GM12878 (cell line): ENCODE measurements around the gene MRPL53. TPM values are rescaled to one million over a fixed set of nuclear protein-coding genes. Genes with fewer than 3 reads are reported as not detected.
A peak's percentile ranks its signal among the peaks of the same experiment; 100 is the strongest.
"Not testable (repeated sequence)": the region's sequence is repeated elsewhere in the genome, so short reads cannot be mapped to it uniquely, and the experiment has no call there.

Source experiments
- ATAC-seq: fragments of 200-7000 bp; cut with Tn5 transposase; 3 replicates; pipeline ENCODE4 v1.9.1; 2020; ENCODE audit warnings: mild to moderate bottlenecking, moderate library complexity
- BruUV-seq: library from RNA; stranded (reverse); fragments of 400-500 nt; replicated peaks from 2 replicates; lab custom pipeline; 2021; lab: Mats Ljungman, UMichigan
- CTCF ChIA-PET: fragments of 300-600 bp; sonication (Branson Sonifier 250); formaldehyde crosslinking; extraction: SDS; loops from one replicate; lab custom pipeline; 2021; ENCODE audit warnings: inconsistent platforms; lab: Yijun Ruan, JAX
- POLR2A ChIA-PET: fragments of 350-600 bp; formaldehyde crosslinking; extraction: SDS; loops from one replicate; lab custom pipeline; 2021; ENCODE audit warnings: inconsistent platforms; lab: Charles Lee
- RAD21 ChIA-PET: fragments of 300-600 bp; sonication (Branson Sonifier 250); formaldehyde crosslinking; loops from one replicate; lab custom pipeline; 2023; ENCODE audit warnings: antibody characterized with exemption; ENCODE audit not compliant: unreplicated experiment; lab: Charles Lee
- SMC1A ChIA-PET: fragments of 300-600 bp; sonication (Branson Sonifier 250); formaldehyde crosslinking; loops from one replicate; lab custom pipeline; 2023; ENCODE audit not compliant: unreplicated experiment, uncharacterized antibody; lab: Charles Lee
- DNase-seq: peaks from one replicate; pipeline ENCODE4 v3.0.0-alpha.2; 2011; ENCODE audit warnings: low read depth, low spot score
- FAIRE-seq: peaks from 3 replicates; lab custom pipeline; 2011; peaks lifted over from hg19 to GRCh38; lab: Jason Lieb, UNC
- H2AFZ ChIP-seq: 2 replicates; pipeline ENCODE4 v1.6.0; 2011; ENCODE audit warnings: low read depth, low read length, control low read depth; ENCODE audit not compliant: control insufficient read depth
- H3K27ac ChIP-seq: 2 replicates; pipeline ENCODE4 v1.5.1; 2011; ENCODE audit warnings: control low read depth; ENCODE audit not compliant: control insufficient read depth, insufficient read depth
- H3K27me3 ChIP-seq, 2 experiments: replicated peaks in 1 of 2; 2 replicates each; pipeline versions ENCODE4 v1.6.0 to v1.6.1; 2011; ENCODE audit warnings: low read length in 1 of 2; ENCODE audit not compliant: control insufficient read depth in 2 of 2, insufficient read depth in 2 of 2
- H3K36me3 ChIP-seq, 2 experiments: 2 replicates each; pipeline ENCODE4 v1.5.1; 2011; ENCODE audit warnings: low read length in 1 of 2; ENCODE audit not compliant: control insufficient read depth in 2 of 2, insufficient read depth in 2 of 2
- H3K4me1 ChIP-seq: 2 replicates; pipeline ENCODE4 v1.6.1; 2011; ENCODE audit warnings: mild to moderate bottlenecking, low read length, moderate library complexity, mixed read lengths; ENCODE audit not compliant: control insufficient read depth, insufficient read depth
- H3K4me2 ChIP-seq: 2 replicates; pipeline ENCODE4 v1.6.0; 2011; ENCODE audit warnings: control low read depth; ENCODE audit not compliant: control insufficient read depth, insufficient read depth
- H3K4me3 ChIP-seq: fragments of 200-600 bp; sonication (generic); 2 replicates; pipeline ENCODE4 v1.5.1; 2016
- H3K79me2 ChIP-seq: 2 replicates; pipeline ENCODE4 v1.6.0; 2011; ENCODE audit warnings: low read length; ENCODE audit not compliant: control insufficient read depth, insufficient read depth
- H3K9ac ChIP-seq: 2 replicates; pipeline ENCODE4 v1.8.0; 2011; ENCODE audit warnings: low read length, control low read depth, mixed read lengths; ENCODE audit not compliant: control insufficient read depth, insufficient read depth
- H3K9me3 ChIP-seq: replicated peaks from 3 replicates; pipeline ENCODE4 v1.5.1; 2011; ENCODE audit warnings: mild to moderate bottlenecking, low read length; ENCODE audit not compliant: control insufficient read depth, insufficient read depth
- H4K20me1 ChIP-seq: 2 replicates; pipeline ENCODE4 v1.6.0; 2011; ENCODE audit not compliant: control insufficient read depth, insufficient read depth
- EED ChIP-seq: sonication (generic); IDR thresholded peaks from 2 replicates; pipeline ENCODE4 v1.6.1; 2016; ENCODE audit warnings: antibody characterized with exemption, low read depth
- HCFC1 ChIP-seq: fragments of 150-350 bp; IDR thresholded peaks from 2 replicates; pipeline ENCODE4 v1.6.1; 2014; ENCODE audit warnings: low read length
- IKZF2 ChIP-seq, 2 experiments: fragments of 450-650 bp; IDR thresholded peaks; 2 replicates each; pipeline ENCODE4 v1.6.1; 2017; ENCODE audit warnings: mild to moderate bottlenecking in 2 of 2, moderate library complexity in 2 of 2
- KLF5 ChIP-seq: fragments of 450-650 bp; IDR thresholded peaks from 2 replicates; pipeline ENCODE4 v1.6.1; 2014; ENCODE audit warnings: mild to moderate bottlenecking; ENCODE audit not compliant: partially characterized antibody
- RBBP5 ChIP-seq: fragments of 200-600 bp; sonication (generic); conservative IDR thresholded peaks from 2 replicates; pipeline ENCODE4 v1.6.1; 2016
- SREBF1 ChIP-seq: IDR thresholded peaks from 2 replicates; pipeline ENCODE4 v1.6.1; 2012; ENCODE audit warnings: mild to moderate bottlenecking, low read length
- STAT1 ChIP-seq: fragments of 450-650 bp; conservative IDR thresholded peaks from 2 replicates; pipeline ENCODE4 v1.6.1; 2014; ENCODE audit warnings: antibody characterized with exemption, mild to moderate bottlenecking
- ZNF217 ChIP-seq: fragments of 450-650 bp; IDR thresholded peaks from 2 replicates; pipeline ENCODE4 v1.6.1; 2017; ENCODE audit warnings: antibody characterized with exemption, mild to moderate bottlenecking
- WGBS: methylation state at CpG from one replicate; pipeline ENCODE4 v1.1.6; 2016; ENCODE audit warnings: low lambda C conversion rate; ENCODE audit not compliant: insufficient replicate concordance, insufficient coverage; ENCODE audit errors: missing lambda C conversion rate; 5-methylcytosine and 5-hydroxymethylcytosine counted together
- in situ Hi-C: fragments of 300-500 bp; cut with MboI; formaldehyde crosslinking; loops from 9 replicates; pipeline ENCODE4 v1.14.3; 2018; ENCODE audit warnings: mixed read lengths
- intact Hi-C: fragments of 100-400 bp; cut with micrococcal nuclease; formaldehyde crosslinking; loops from one replicate; pipeline ENCODE4 v1.14.2; 2022; ENCODE audit not compliant: unreplicated experiment
- polyA plus RNA-seq, 11 experiments: library from polyadenylated mRNA; depleted of rRNA in 4 of 11; unstranded in 6 of 11; stranded (reverse) in 5 of 11; fragments of >200 nt; fragmentation: Nextera tagmentation in 4 of 11; fragmentation: Illumina TruSeq in 1 of 11; extraction: Ambion mirVana in 4 of 11; extraction: Trizol in 1 of 11; gene quantifications; 1 replicate in 1 of 11; 2 replicates in 10 of 11; pipeline versions ENCODE4 v1.2.1 to v1.2.3, GENCODE V29; 2011 to 2016; ENCODE audit warnings: inconsistent platforms in 2 of 11, missing spikeins in 2 of 11, low read depth in 1 of 11
- total RNA-seq, 4 experiments: library from RNA; depleted of rRNA in 3 of 4; stranded (reverse); fragments of >200 nt in 3 of 4; fragmentation: Illumina TruSeq in 1 of 4; extraction: Trizol in 1 of 4; gene quantifications; 2 replicates each; pipeline versions ENCODE4 v1.2.1 to v1.2.3, GENCODE V29; 2013 to 2021
- TF ChIP-seq, protein P1 (sequence below): fragments of 450-650 bp; IDR thresholded peaks from 2 replicates; pipeline ENCODE4 v1.6.1; 2017; ENCODE audit warnings: mild to moderate bottlenecking, moderate library complexity
- TF ChIP-seq, protein P2 (sequence below): IDR thresholded peaks from 2 replicates; pipeline ENCODE4 v1.6.1; 2012; ENCODE audit warnings: low read depth, low read length, improper control_type of control experiment

The MRPL53 gene
- total and polyA plus RNA-seq, 10 of the 15 experiments (the other 5 are each of a cell fraction or from before 2014, with no cell fraction given) = 15.1 to 167 (median 80.9) TPM

DNA sequence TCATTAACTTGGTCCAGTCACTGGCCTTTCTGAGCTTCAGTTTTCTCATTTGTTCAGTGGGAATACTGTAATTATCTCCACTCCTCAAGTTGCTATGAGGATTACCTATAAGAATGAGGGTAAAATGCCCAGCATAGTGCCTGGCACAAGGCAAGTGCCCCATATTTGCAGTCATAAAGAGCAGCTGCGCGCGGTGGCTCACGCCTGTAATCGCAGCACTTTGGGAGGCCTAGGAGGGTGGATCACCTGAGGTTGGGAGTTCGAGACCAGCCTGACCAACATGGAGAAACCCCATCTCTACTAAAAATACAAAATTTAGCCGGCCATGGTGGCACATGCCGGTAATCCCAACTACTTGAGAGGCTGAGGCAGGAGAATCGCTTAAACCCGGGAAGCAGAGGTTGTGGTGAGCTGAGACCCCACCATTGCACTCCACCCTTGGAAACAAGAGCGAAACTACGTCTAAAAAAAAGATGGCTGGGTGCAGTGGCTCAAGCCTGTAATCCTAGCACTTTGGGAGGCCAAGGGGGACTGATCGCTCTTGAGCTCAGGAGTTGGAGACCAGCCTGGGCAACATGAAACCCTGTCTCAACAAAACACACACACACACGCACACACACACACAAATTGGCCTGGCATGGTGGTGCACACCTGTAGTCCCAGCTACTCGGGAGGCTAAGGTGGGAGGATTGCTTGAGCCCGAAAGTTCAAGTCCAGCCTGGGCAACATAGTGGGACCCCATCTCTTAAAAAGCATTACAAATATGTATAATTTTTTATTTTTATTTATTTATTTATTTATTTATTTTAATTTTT lies 29.8 kb downstream of the MRPL53 start:
- H4K20me1 ChIP-seq, BruUV-seq, H3K27me3 ChIP-seq, intact Hi-C loops, ATAC-seq, DNase-seq, in situ Hi-C loops, H3K79me2 ChIP-seq, H3K9me3 ChIP-seq, RAD21 ChIA-PET, H2AFZ ChIP-seq, H3K4me3 ChIP-seq, H3K9ac ChIP-seq, H3K27ac ChIP-seq, H3K36me3 ChIP-seq, FAIRE-seq: not testable (repeated sequence)
- ChIA-PET POLR2A (interaction anchor here (0.6 to 3.1 kb wide), 2 partner anchors 12 to 18 kb away, joined by 3 to 16 read pairs; partner anchors contain the start of gene INO80B), SMC1A (interaction anchor here (0.9 to 2.0 kb wide), 2 partner anchors 12 to 15 kb away, joined by 4 to 7 read pairs; partner anchors contain the start of genes INO80B and WBP1), CTCF (interaction anchor here (0.7 to 1.7 kb wide), 3 partner anchors 12 to 115 kb away, joined by 3 to 6 read pairs (median 3); partner anchors contain the start of gene INO80B)
- Histone ChIP-seq H3K4me1 (peaks cover 15% of the 10 kb centered on the region), H3K4me2 (peak overlapping the region; percentile 81; the same call in 1 of the 2 replicates)
- WGBS = 89% methylated on average over 16 of the region's 16 CpGs

DNA sequence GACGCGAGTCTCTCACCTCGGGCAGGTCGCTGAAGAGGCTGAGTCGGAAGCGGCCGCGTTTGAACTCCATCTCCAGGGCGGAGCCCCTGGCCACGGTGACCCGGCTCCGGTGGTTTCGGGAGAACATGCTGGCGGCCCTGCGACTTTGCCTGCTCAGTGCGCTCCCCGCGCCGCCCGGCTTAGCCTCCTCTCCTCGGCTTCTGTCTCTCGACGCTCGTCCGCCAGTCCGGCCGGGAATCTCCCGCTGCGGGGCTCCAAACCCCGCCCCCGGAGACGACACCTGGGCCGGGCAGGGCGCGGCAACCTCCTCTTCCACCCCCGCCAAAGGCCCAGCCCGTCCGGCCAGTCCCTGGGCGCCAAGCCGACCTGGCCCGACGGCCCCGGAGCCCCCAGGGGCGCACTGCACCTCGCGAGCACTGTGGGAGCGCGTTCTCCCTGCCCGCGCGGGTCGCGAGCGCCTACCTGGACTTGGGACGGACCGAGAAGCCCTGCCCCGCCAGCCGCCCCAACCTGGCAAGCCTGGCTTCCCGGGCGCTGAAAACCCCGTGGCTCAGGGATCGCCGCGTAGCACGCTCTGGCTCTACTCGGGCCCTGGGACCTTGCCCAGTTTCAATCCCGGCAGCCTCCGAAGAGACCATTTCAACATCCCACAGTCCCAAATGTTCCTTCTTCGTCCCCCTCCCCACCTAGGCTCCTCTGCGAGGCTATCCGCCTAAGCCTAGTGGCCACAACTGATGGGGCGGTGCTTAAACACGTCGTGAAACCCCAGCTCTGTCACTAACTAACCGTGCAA lies 30.6 kb downstream of the MRPL53 start, which contains the start of gene RTKN:
Gene RTKN, minus strand, starts transcription at position 248 of the 793 bp plus-strand sequence. Its CDS starts 121 bp downstream, at position 127.
- no peak within 1 kb of the TSS for H3K4me3 ChIP-seq
- ChIA-PET RAD21 (no interaction called here), POLR2A (interaction anchor here (0.6 to 3.2 kb wide), 3 partner anchors 13 to 18 kb away, joined by 3 to 29 read pairs (median 16); partner anchors contain the start of genes INO80B and WBP1), SMC1A (interaction anchor here (0.9 to 2.0 kb wide), 4 partner anchors 13 to 16 kb away, joined by 3 to 9 read pairs (median 6); partner anchors contain the start of genes INO80B and WBP1), CTCF (interaction anchor here (0.7 to 1.7 kb wide), 3 partner anchors 13 to 114 kb away, joined by 3 to 6 read pairs (median 3); partner anchors contain the start of gene INO80B)
- peaks cover 20% of the 10 kb centered on the region for H3K4me1 ChIP-seq
- ATAC-seq (peak; percentile 27), FAIRE-seq (no peak), DNase-seq (no peak)
- H2AFZ ChIP-seq = peak within 1 kb of the TSS; percentile 89
- H4K20me1 ChIP-seq = no peaks in the 10 kb centered on the region
- no peaks in the 10 kb centered on the region for H3K9me3 ChIP-seq
- peaks cover 2 to 10% of the 10 kb centered on the region in 2 experiments; a peak in 3 of 4 replicates for H3K27me3 ChIP-seq
- BruUV-seq = no TSS peak
- peak within 1 kb of the TSS; percentile 81 for H3K4me2 ChIP-seq
- intact Hi-C loops (no loop called here), in situ Hi-C loops (no loop called here)
- H3K27ac ChIP-seq = no peak within 1 kb of the TSS
- no peaks in the 10 kb centered on the region for H3K36me3 ChIP-seq
- H3K9ac ChIP-seq = peak within 1 kb of the TSS; percentile 62; the same call in 1 of the 2 replicates
- no peaks in the 10 kb centered on the region; the same call in 1 of the 2 replicates for H3K79me2 ChIP-seq
- 36% methylated on average over 75 of the region's 75 CpGs for WGBS
- TF ChIP-seq EED (no peak), HCFC1 (no peak), ZNF217 (no peak), SREBF1 (no peak), RBBP5 (no peak), STAT1 (no peak), IKZF2 (IDR thresholded peaks at IDR 0.05) (no peak; a peak in 1 of 4 replicates), KLF5 (no peak)
- TF ChIP-seq, protein P1, sequence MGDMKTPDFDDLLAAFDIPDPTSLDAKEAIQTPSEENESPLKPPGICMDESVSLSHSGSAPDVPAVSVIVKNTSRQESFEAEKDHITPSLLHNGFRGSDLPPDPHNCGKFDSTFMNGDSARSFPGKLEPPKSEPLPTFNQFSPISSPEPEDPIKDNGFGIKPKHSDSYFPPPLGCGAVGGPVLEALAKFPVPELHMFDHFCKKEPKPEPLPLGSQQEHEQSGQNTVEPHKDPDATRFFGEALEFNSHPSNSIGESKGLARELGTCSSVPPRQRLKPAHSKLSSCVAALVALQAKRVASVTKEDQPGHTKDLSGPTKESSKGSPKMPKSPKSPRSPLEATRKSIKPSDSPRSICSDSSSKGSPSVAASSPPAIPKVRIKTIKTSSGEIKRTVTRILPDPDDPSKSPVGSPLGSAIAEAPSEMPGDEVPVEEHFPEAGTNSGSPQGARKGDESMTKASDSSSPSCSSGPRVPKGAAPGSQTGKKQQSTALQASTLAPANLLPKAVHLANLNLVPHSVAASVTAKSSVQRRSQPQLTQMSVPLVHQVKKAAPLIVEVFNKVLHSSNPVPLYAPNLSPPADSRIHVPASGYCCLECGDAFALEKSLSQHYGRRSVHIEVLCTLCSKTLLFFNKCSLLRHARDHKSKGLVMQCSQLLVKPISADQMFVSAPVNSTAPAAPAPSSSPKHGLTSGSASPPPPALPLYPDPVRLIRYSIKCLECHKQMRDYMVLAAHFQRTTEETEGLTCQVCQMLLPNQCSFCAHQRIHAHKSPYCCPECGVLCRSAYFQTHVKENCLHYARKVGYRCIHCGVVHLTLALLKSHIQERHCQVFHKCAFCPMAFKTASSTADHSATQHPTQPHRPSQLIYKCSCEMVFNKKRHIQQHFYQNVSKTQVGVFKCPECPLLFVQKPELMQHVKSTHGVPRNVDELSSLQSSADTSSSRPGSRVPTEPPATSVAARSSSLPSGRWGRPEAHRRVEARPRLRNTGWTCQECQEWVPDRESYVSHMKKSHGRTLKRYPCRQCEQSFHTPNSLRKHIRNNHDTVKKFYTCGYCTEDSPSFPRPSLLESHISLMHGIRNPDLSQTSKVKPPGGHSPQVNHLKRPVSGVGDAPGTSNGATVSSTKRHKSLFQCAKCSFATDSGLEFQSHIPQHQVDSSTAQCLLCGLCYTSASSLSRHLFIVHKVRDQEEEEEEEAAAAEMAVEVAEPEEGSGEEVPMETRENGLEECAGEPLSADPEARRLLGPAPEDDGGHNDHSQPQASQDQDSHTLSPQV = no peak
- TF ChIP-seq, protein P2, sequence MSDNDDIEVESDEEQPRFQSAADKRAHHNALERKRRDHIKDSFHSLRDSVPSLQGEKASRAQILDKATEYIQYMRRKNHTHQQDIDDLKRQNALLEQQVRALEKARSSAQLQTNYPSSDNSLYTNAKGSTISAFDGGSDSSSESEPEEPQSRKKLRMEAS = no peak
